H1 (cell line): ENCODE results near the gene SLC17A3. TPM values are rescaled to one million over a fixed set of nuclear protein-coding genes. Genes with fewer than 3 reads are reported as not detected.

ENCODE experiments used
- CTCF ChIA-PET: fragments of 300-600 bp; sonication (Branson Sonifier 250); formaldehyde crosslinking; loops from one replicate; lab custom pipeline; 2021; ENCODE audit not compliant: partially characterized antibody; lab: Charles Lee
- POLR2A ChIA-PET: fragments of 300-600 bp; sonication (Branson Sonifier 250); formaldehyde crosslinking; loops from one replicate; lab custom pipeline; 2021; ENCODE audit warnings: inconsistent platforms; ENCODE audit not compliant: partially characterized antibody; lab: Charles Lee
- DNase-seq, 2 experiments: peaks; one replicate each; pipeline versions ENCODE4 v3.0.0 to v3.0.0-alpha.2; 2010 to 2022; ENCODE audit warnings: low spot score in 2 of 2, low read depth in 1 of 2, mixed read lengths in 1 of 2
- FAIRE-seq: peaks from 2 replicates; lab custom pipeline; 2011; peaks lifted over from hg19 to GRCh38; lab: Jason Lieb, UNC
- H2AFZ ChIP-seq: 2 replicates; pipeline ENCODE4 v1.8.1; 2012; ENCODE audit warnings: low read length, inconsistent platforms
- H2AK5ac ChIP-seq: 2 replicates; pipeline ENCODE4 v1.6.1; 2013; ENCODE audit warnings: low read depth, low read length
- H2BK120ac ChIP-seq: replicated peaks from 2 replicates; pipeline ENCODE3; 2013; ENCODE audit warnings: low read depth, low read length, inconsistent platforms
- H2BK12ac ChIP-seq: 2 replicates; pipeline ENCODE4 v1.6.1; 2013; ENCODE audit warnings: low read depth, low read length
- H2BK15ac ChIP-seq: 2 replicates; pipeline ENCODE4 v1.6.1; 2013; ENCODE audit warnings: low read length
- H2BK20ac ChIP-seq: 2 replicates; pipeline ENCODE4 v1.6.1; 2013; ENCODE audit warnings: low read length
- H2BK5ac ChIP-seq: 2 replicates; pipeline ENCODE4 v1.6.1; 2013; ENCODE audit warnings: low read depth, low read length
- H3K14ac ChIP-seq: 2 replicates; pipeline ENCODE4 v1.6.1; 2013; ENCODE audit warnings: inconsistent platforms; ENCODE audit not compliant: insufficient read length
- H3K18ac ChIP-seq: 2 replicates; pipeline ENCODE4 v1.6.1; 2013; ENCODE audit warnings: low read length; ENCODE audit errors: extremely low read depth
- H3K23ac ChIP-seq: 2 replicates; pipeline ENCODE4 v1.6.1; 2013; ENCODE audit warnings: inconsistent platforms; ENCODE audit not compliant: insufficient read length
- H3K23me2 ChIP-seq: 2 replicates; pipeline ENCODE4 v1.6.1; 2013; ENCODE audit warnings: low read depth, low read length
- H3K27ac ChIP-seq: 2 replicates; pipeline ENCODE4 v1.6.1; 2011; ENCODE audit warnings: low read depth, low read length, inconsistent platforms
- H3K27me3 ChIP-seq, 4 experiments: replicated peaks in 1 of 4; 1 replicate in 1 of 4; 2 replicates in 3 of 4; pipeline versions ENCODE4 v1.6.1 to v1.8.1; 2011 to 2013; ENCODE audit warnings: low read length in 3 of 4, mild to moderate bottlenecking in 3 of 4, inconsistent platforms in 2 of 4, mixed read lengths in 2 of 4, moderate library complexity in 1 of 4; ENCODE audit not compliant: control insufficient read depth in 3 of 4, insufficient read depth in 3 of 4; ENCODE audit errors: extremely low read depth in 1 of 4
- H3K36me3 ChIP-seq, 4 experiments: 2 replicates each; pipeline versions ENCODE4 v1.6.1 to v1.8.1; 2011 to 2013; ENCODE audit warnings: mild to moderate bottlenecking in 4 of 4, low read length in 3 of 4, moderate library complexity in 2 of 4, control low read depth in 1 of 4, inconsistent platforms in 1 of 4; ENCODE audit not compliant: insufficient read depth in 4 of 4, control insufficient read depth in 2 of 4
- H3K4ac ChIP-seq: replicated peaks from 2 replicates; pipeline ENCODE3; 2013; ENCODE audit warnings: low read length, low read depth, mixed read lengths, inconsistent platforms; ENCODE audit not compliant: insufficient read length
- H3K4me1 ChIP-seq, 4 experiments: replicated peaks in 1 of 4; 1 replicate in 1 of 4; 2 replicates in 3 of 4; pipeline versions ENCODE4 v1.6.1 to v1.8.1; 2011 to 2013; ENCODE audit warnings: low read length in 3 of 4, inconsistent platforms in 2 of 4, mixed read lengths in 1 of 4; ENCODE audit not compliant: insufficient read depth in 4 of 4, control insufficient read depth in 3 of 4
- H3K4me2 ChIP-seq, 2 experiments: 2 replicates each; pipeline versions ENCODE4 v1.6.1 to v1.8.1; 2011 to 2013; ENCODE audit warnings: low read depth in 2 of 2, low read length in 2 of 2, control low read depth in 1 of 2, inconsistent platforms in 1 of 2, mild to moderate bottlenecking in 1 of 2; ENCODE audit not compliant: insufficient read depth in 1 of 2
- H3K4me3 ChIP-seq, 4 experiments: fragments of 200-600, 300-600 bp in 1 of 4; sonication (generic), shearing (Covaris generic), sonication (Bioruptor Twin) in 1 of 4; 2 replicates each; pipeline versions ENCODE4 v1.5.1 to v1.8.1; 2011 to 2016; ENCODE audit warnings: low read length in 4 of 4, low read depth in 3 of 4, control low read depth in 2 of 4, inconsistent platforms in 2 of 4, mild to moderate bottlenecking in 2 of 4, mixed read lengths in 1 of 4, moderate library complexity in 1 of 4; ENCODE audit not compliant: insufficient read depth in 2 of 4; ENCODE audit errors: extremely low read depth in 1 of 4
- H3K56ac ChIP-seq: replicated peaks from 2 replicates; pipeline ENCODE3; 2013; ENCODE audit warnings: low read depth, mild to moderate bottlenecking, mixed read lengths, low read length, inconsistent platforms; ENCODE audit not compliant: insufficient read length
- H3K79me1 ChIP-seq: 2 replicates; pipeline ENCODE4 v1.6.1; 2013; ENCODE audit warnings: low read depth, low read length, control low read depth
- H3K79me2 ChIP-seq, 2 experiments: 2 replicates each; pipeline versions ENCODE4 v1.6.1 to v1.8.1; 2012 to 2013; ENCODE audit warnings: low read length in 2 of 2, mild to moderate bottlenecking in 2 of 2, inconsistent platforms in 1 of 2; ENCODE audit not compliant: insufficient read depth in 2 of 2, control insufficient read depth in 1 of 2
- H3K9ac ChIP-seq, 4 experiments: replicated peaks in 1 of 4; 1 replicate in 1 of 4; 2 replicates in 3 of 4; pipeline versions ENCODE4 v1.6.1 to v1.8.1; 2011 to 2013; ENCODE audit warnings: low read depth in 3 of 4, low read length in 3 of 4, control low read depth in 2 of 4, mild to moderate bottlenecking in 2 of 4, moderate library complexity in 2 of 4, inconsistent platforms in 1 of 4; ENCODE audit errors: extremely low read depth in 1 of 4
- H3K9me3 ChIP-seq, 2 experiments: 2 replicates each; pipeline versions ENCODE4 v1.6.1 to v1.8.1; 2012 to 2013; ENCODE audit warnings: mild to moderate bottlenecking in 2 of 2, moderate library complexity in 2 of 2, control low read depth in 1 of 2, inconsistent platforms in 1 of 2, low read depth in 1 of 2, low read length in 1 of 2, mixed read lengths in 1 of 2; ENCODE audit not compliant: insufficient read depth in 2 of 2
- H4K20me1 ChIP-seq, 2 experiments: replicated peaks in 1 of 2; 2 replicates each; pipeline versions ENCODE3 to v1.8.1; 2011 to 2013; ENCODE audit warnings: inconsistent platforms in 2 of 2, low read length in 2 of 2, mild to moderate bottlenecking in 1 of 2; ENCODE audit not compliant: insufficient read depth in 2 of 2, control insufficient read depth in 1 of 2
- H4K5ac ChIP-seq: 2 replicates; pipeline ENCODE4 v1.6.1; 2013; ENCODE audit warnings: low read length, low read depth, mixed read lengths, inconsistent platforms; ENCODE audit not compliant: insufficient read length
- H4K8ac ChIP-seq: 2 replicates; pipeline ENCODE4 v1.8.0; 2013; ENCODE audit warnings: mild to moderate bottlenecking, moderate library complexity, low read length, inconsistent platforms; ENCODE audit not compliant: insufficient read depth; ENCODE audit errors: extremely low read depth
- H4K91ac ChIP-seq: replicated peaks from 2 replicates; pipeline ENCODE3; 2013; ENCODE audit warnings: low read length, mixed read lengths, inconsistent platforms; ENCODE audit not compliant: insufficient read length
- CHD2 ChIP-seq: IDR thresholded peaks from 2 replicates; pipeline ENCODE4 v1.6.1; 2012; ENCODE audit warnings: low read length, improper control_type of control experiment
- HDAC6 ChIP-seq: IDR thresholded peaks from one replicate; pipeline ENCODE4 v1.7.1; 2012; ENCODE audit warnings: low read depth, mild to moderate bottlenecking, inconsistent platforms, low read length, moderate library complexity
- JUN ChIP-seq: IDR thresholded peaks from 2 replicates; pipeline ENCODE4 v1.6.1; 2011; ENCODE audit warnings: low read depth, mild to moderate bottlenecking, improper control_type of control experiment, low read length
- JUND ChIP-seq: IDR thresholded peaks from 2 replicates; pipeline ENCODE4 v1.6.1; 2011; ENCODE audit warnings: mild to moderate bottlenecking, improper control_type of control experiment, low read length
- KDM1A ChIP-seq: fragments of 200-600, 300-600 bp; sonication (generic); IDR thresholded peaks from 2 replicates; pipeline ENCODE4 v1.7.1; 2016; ENCODE audit warnings: mild to moderate bottlenecking, low read length, borderline replicate concordance
- KDM4A ChIP-seq: IDR thresholded peaks from one replicate; pipeline ENCODE4 v1.7.1; 2012; ENCODE audit warnings: low read depth, mild to moderate bottlenecking, moderate library complexity, low read length, inconsistent platforms; ENCODE audit not compliant: severe bottlenecking
- NRF1 ChIP-seq: IDR thresholded peaks from 2 replicates; pipeline ENCODE4 v1.6.1; 2011; ENCODE audit warnings: mild to moderate bottlenecking, low read depth, low read length, improper control_type of control experiment
- POLR2A ChIP-seq, 2 experiments: IDR thresholded peaks; 1 replicate in 1 of 2; 2 replicates in 1 of 2; pipeline ENCODE4 v1.6.1; 2011; ENCODE audit warnings: low read depth in 2 of 2, low read length in 2 of 2, mild to moderate bottlenecking in 2 of 2; ENCODE audit errors: control extremely low read depth in 1 of 2
- RAD21 ChIP-seq, 2 experiments: IDR thresholded peaks in 1 of 2; conservative IDR thresholded peaks in 1 of 2; 2 replicates each; pipeline ENCODE4 v1.6.1; 2011; ENCODE audit warnings: low read depth in 2 of 2, low read length in 2 of 2, improper control_type of control experiment in 1 of 2, inconsistent platforms in 1 of 2, mild to moderate bottlenecking in 1 of 2, moderate library complexity in 1 of 2
- RBBP5 ChIP-seq: IDR thresholded peaks from 2 replicates; pipeline ENCODE4 v1.7.1; 2012; ENCODE audit warnings: low read depth, mild to moderate bottlenecking, inconsistent platforms, low read length, moderate library complexity, borderline replicate concordance
- RXRA ChIP-seq: IDR thresholded peaks from 2 replicates; pipeline ENCODE4 v1.6.1; 2011; ENCODE audit warnings: low read depth, mild to moderate bottlenecking, low read length, moderate library complexity; ENCODE audit not compliant: insufficient read depth
- SP2 ChIP-seq: IDR thresholded peaks from 2 replicates; pipeline ENCODE4 v1.6.1; 2012; ENCODE audit warnings: mild to moderate bottlenecking, low read length, inconsistent platforms
- TAF1 ChIP-seq: IDR thresholded peaks from 2 replicates; pipeline ENCODE4 v1.6.1; 2011; ENCODE audit warnings: mild to moderate bottlenecking, low read depth, low read length
- TBP ChIP-seq: IDR thresholded peaks from 2 replicates; pipeline ENCODE4 v1.6.1; 2011; ENCODE audit warnings: low read depth, low read length, improper control_type of control experiment
- WGBS, 2 experiments: shearing (Covaris generic) in 1 of 2; methylation state at CpG; one replicate each; pipeline versions ENCODE4 v1.1.6 to v1.1.7; 2013 to 2015; ENCODE audit warnings: low lambda C conversion rate in 2 of 2, mixed read lengths in 2 of 2, inconsistent platforms in 1 of 2, low coverage in 1 of 2, missing lambda C conversion rate in 1 of 2; ENCODE audit not compliant: insufficient replicate concordance in 2 of 2, insufficient coverage in 1 of 2, insufficient read length in 1 of 2; ENCODE audit errors: extremely low coverage in 1 of 2, missing lambda C conversion rate in 1 of 2; 5-methylcytosine and 5-hydroxymethylcytosine counted together
- polyA plus RNA-seq, 7 experiments: library from polyadenylated mRNA; depleted of rRNA in 3 of 7; stranded (reverse) in 5 of 7; unstranded in 2 of 7; fragments of >200 nt in 5 of 7; fragments of 200-250 nt in 2 of 7; gene quantifications; 1 replicate in 5 of 7; 2 replicates in 1 of 7; 4 replicates in 1 of 7; pipeline versions ENCODE4 v1.2.1 to v1.2.3, GENCODE V29; 2011 to 2013; ENCODE audit warnings: missing spikeins in 2 of 7, mixed read lengths in 2 of 7
- total RNA-seq: library from RNA; stranded (reverse); fragmentation: NEBNext Ultra II Directional; extraction: Animal tissue kit (Norgen Biotek cat#: 25700); gene quantifications from 2 replicates; pipeline ENCODE4 v1.2.1, GENCODE V29; 2021
- TF ChIP-seq, protein P1 (sequence below): IDR thresholded peaks from 2 replicates; pipeline ENCODE4 v1.6.1; 2012; ENCODE audit warnings: inconsistent platforms

The SLC17A3 gene
- total and polyA plus RNA-seq, 2 of the 8 experiments (the other 6 are each of a cell fraction or from before 2014, with no cell fraction given) = not detected

DNA sequence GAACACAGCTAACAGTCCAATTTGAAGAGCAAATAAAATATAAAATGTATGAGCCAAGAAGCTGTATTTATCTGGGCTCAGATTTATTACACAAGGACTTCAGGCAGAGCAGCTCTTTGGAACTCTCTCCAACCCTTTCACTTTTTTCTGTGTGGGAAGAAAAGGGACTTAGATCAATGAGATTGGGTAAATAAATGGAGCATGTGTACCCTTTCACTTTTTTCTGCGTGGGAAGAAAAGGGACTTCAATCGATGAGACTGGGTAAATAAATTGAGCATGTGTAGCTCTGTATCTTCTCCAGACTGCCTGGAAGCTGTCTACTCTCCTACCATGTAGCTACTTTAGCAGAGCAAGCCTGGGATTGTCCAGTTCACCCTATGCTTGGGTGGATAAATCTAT is 10.7 kb downstream of the SLC17A3 start:
- no peaks in the 10 kb centered on the region for H3K9me3 ChIP-seq
- H2AFZ ChIP-seq = no peak overlapping the region
- no peak overlapping the region for H4K8ac ChIP-seq
- H3K9ac ChIP-seq = no peak overlapping the region
- no peak overlapping the region for H3K27ac ChIP-seq
- H4K20me1 ChIP-seq = no peaks in the 10 kb centered on the region
- no peaks in the 10 kb centered on the region for H3K23me2 ChIP-seq
- no peak for DNase-seq
- FAIRE-seq = no peak
- H3K23ac ChIP-seq = no peak overlapping the region
- no peak for TF ChIP-seq KDM1A
- TF ChIP-seq TBP = no peak
- TF ChIP-seq HDAC6 = no peak
- no peak for TF ChIP-seq JUN
- TF ChIP-seq KDM4A = no peak
- TF ChIP-seq TAF1 = no peak
- TF ChIP-seq RXRA = no peak
- TF ChIP-seq, protein P1, sequence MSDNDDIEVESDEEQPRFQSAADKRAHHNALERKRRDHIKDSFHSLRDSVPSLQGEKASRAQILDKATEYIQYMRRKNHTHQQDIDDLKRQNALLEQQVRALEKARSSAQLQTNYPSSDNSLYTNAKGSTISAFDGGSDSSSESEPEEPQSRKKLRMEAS = no peak
- no peak for TF ChIP-seq SP2
- no peak for TF ChIP-seq RBBP5
- TF ChIP-seq POLR2A (IDR thresholded peaks at IDR 0.05; ENCODE audit: control extremely low read depth in 1 of 2, low read depth in 2 of 2, low read length in 2 of 2) = no peak
- no peak for TF ChIP-seq JUND
- no peak for TF ChIP-seq CHD2
- no peak for TF ChIP-seq RAD21 (IDR thresholded peaks at IDR 0.05 in 1 of 2, conservative IDR thresholded peaks at IDR 0.05 in 1 of 2; ENCODE audit: low read depth in 2 of 2, low read length in 2 of 2)
- TF ChIP-seq NRF1 = no peak
- H3K4me3 ChIP-seq = no peak overlapping the region
- H2BK15ac ChIP-seq = no peak overlapping the region
- H4K5ac ChIP-seq = no peak overlapping the region
- ChIA-PET CTCF (interaction anchor here (1.3 to 1.4 kb wide), 3 partner anchors 10 to 143 kb away, joined by 3 to 5 read pairs (median 5); no protein-coding TSS in a partner anchor), POLR2A (no interaction called here)
- no peaks in the 10 kb centered on the region for H3K4me1 ChIP-seq
- 86% methylated on average over 2 of the region's 2 CpGs; no CpG with 5 or more reads in 1 of the 2 experiments for WGBS, 2 experiments
- no peaks in the 10 kb centered on the region for H3K36me3 ChIP-seq
- H3K4ac ChIP-seq = no peak overlapping the region
- H2BK12ac ChIP-seq = no peak overlapping the region
- no peak overlapping the region for H2BK20ac ChIP-seq
- no peaks in the 10 kb centered on the region for H3K27me3 ChIP-seq
- H3K79me1 ChIP-seq = no peaks in the 10 kb centered on the region
- H3K18ac ChIP-seq = no peak overlapping the region
- no peak overlapping the region for H3K4me2 ChIP-seq
- H3K14ac ChIP-seq = no peak overlapping the region
- no peaks in the 10 kb centered on the region for H3K79me2 ChIP-seq
- no peak overlapping the region for H2AK5ac ChIP-seq
- no peak overlapping the region for H2BK5ac ChIP-seq
- no peak overlapping the region for H3K56ac ChIP-seq
- no peak overlapping the region for H4K91ac ChIP-seq
- H2BK120ac ChIP-seq = no peak overlapping the region
